Fibroblast of skin of back (primary cell): ENCODE measurements around the gene DHRS7C. TPM values are rescaled to one million over a fixed set of nuclear protein-coding genes. Genes with fewer than 3 reads are reported as not detected.

Experiments used
- DNase-seq: peaks from one replicate; pipeline ENCODE4 v3.0.0-alpha.2; 2013
- polyA plus RNA-seq, 2 experiments: library from polyadenylated mRNA; unstranded; fragments of 120-200 nt; gene quantifications; one replicate each; pipeline ENCODE4 v1.2.1, GENCODE V29; 2013; ENCODE audit not compliant: insufficient read length in 2 of 2

The DHRS7C gene, protein sequence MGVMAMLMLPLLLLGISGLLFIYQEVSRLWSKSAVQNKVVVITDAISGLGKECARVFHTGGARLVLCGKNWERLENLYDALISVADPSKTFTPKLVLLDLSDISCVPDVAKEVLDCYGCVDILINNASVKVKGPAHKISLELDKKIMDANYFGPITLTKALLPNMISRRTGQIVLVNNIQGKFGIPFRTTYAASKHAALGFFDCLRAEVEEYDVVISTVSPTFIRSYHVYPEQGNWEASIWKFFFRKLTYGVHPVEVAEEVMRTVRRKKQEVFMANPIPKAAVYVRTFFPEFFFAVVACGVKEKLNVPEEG
- 0.19 TPM for polyA plus RNA-seq (2013, experiment 1 of 2; ENCODE audit: insufficient read length)
- polyA plus RNA-seq (2013, experiment 2 of 2; ENCODE audit: insufficient read length) = 0.13 TPM

GRCh38 chr17:9790889-9791876 is at the start of gene DHRS7C:
Gene DHRS7C, minus strand, starts transcription at chr17:9791592. Its CDS starts 308 bp downstream, at chr17:9791284.
- DNase-seq = no peak

DNA sequence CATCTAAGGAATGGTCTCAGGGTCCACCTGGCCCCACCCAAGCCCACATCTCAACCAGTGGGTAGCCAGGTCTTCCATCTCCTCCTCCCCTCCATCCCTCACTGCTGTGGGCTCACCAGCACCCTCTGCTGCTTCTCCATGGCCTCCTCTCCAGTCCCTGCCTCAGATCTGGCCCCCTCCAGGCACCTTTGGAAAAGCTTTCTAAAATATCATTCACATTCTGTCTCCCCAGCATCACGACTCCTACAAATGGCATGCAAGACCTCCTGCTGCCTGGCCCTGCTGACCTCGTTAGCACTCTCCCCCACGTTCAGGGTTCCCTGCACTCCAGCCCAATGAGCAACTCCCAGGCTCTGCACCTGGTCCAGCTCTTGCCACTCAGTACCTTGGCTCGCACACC is 48.0 kb upstream of the DHRS7C start:
- DNase-seq = peak; percentile 52

DNA sequence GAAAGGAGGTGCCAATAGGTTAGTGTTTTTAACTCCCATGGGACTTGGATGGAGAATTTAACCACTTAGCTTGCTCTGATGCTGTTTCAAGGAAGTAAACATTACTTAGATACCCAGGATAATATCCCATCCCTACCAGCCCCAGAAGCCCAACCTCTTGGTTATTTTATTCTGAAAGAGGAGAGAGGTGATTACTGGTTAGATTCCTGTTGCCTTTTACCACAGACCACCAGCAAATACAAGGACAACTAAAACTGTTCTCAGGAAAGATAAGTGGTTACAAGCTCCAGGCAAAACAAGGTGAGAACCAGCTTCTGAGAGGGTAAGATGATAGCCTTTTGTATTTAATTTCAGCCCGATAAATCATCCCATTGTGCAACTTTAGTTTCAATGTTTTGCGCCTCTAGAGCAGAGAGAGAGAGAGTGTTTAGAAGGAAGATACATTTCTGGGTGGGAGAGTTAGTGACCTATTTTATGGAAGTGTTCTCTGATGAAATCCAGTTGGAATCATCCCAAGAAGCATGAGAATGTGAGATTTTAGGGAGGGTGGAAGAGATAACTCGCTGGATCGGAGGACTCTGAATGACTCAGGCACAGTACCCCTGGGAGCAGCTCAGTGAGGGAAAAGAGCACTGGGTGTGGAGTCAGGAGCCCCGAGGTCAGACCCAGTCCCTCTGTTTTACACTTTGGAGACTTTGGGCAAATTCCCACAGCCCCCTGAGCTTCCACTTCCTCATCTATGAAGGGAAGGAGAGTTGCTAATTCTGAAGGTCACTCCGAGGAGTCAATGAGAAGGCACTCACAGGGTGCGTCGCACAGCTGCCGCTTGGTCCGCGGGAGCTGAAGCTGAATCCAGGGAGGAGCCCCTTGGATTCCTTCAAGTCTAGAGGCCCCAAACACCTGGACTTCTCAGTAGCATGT is 46.4 kb upstream of the DHRS7C start:
- peak; percentile 89 for DNase-seq

- DNase-seq = no peak
Observed at GRCh38 chr17:9833922-9834321, 42.5 kb upstream of the DHRS7C start.

GRCh38 chr17:9830711-9831110 is 39.3 kb upstream of the DHRS7C start:
- no peak for DNase-seq

DNA sequence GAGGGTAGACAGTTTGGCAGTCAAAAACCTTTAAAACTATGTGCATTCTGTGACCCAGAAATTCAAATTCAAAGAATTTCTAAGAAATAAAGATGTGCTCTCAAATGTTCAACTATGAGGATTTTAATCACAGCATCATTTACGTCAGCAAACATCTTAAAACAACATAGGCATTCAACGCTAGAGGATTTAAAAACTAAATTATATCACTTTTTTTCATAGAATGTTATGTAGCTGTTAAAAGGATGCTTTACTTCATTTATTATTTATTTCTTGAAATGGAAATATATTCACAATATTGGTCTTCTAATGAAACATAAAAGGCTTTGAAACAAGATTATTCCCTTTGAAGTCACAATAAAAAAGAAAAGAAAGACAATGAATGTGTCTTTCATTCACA is 38.0 kb upstream of the DHRS7C start:
- no peak for DNase-seq

DNA sequence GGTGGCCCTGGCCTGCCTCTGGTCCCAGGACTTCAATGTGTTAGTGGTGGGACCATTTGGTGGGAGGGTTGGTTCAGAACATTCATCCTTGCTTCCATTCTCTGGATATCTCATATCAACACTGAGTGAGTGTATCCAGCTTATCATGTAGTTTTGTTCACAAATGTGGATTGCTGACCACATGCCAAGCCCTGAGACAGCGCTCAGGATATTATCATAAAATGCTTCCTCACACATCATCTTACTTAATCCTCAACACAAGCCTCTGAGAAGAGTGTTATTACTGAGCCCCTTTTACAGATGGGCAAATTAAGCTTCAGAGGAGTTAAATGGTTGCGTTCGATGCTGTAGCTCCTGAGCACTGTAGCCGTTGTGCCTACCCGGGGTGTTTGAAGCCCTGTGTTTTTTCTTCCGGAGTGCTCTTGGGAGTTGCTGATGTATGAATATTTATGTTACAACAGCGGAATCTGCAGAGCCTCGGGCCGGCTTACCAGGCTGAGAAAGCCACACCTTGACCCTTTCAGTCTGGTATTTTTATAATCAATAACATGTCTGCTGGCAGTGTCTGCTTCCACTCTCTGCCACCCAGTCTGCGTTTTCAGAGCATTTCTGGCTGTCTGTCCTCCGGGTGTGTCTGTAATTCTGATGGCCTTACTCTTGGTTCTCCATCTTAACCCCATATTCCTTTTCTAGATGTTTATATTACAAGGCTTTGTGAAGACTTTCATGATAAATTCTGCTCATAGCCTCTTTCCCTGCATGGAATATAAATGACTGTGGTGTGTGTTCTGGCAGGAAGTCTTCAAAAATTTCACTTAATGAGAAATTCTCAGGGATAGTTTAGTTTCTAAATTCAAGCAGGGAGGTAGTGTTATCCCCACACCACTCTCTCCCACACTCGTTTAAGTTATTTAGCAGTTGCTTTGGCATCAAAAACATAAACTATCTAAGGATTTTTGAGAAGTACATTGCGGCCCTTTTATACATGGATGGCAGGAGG is 37.2 kb upstream of the DHRS7C start:
- DNase-seq = no peak

- DNase-seq = no peak
Observed at GRCh38 chr17:9825641-9826150, 34.3 kb upstream of the DHRS7C start, which contains the start of gene GLP2R. Gene GLP2R, plus strand, starts transcription at chr17:9825924. Its CDS starts 140 bp downstream, at chr17:9826064.

DNA sequence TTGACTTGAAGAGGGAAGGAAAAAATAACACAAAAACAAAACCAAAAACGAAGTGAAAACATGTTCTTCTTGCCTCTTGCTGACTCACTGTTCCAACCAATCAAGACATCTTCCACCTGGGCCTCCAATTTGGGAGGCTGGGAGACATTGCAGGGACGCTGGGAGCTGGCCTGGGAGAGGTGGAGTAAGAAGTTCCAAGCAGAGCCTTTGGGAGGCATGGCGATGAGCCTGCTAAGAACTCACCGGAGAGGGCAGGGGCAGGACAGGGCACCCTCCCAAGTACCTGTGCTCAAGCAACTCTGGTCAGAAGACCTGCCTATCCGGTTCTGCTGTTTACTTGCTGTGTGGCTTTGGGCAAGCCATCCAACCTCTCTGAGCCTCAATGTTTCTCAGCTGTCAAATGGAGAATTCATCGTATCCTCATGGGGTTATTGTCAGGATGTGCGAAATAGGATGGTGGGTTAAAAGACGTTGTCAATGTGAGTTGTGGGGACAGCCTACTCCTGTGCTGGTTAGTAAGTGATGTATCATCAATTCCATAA is 33.5 kb upstream of the DHRS7C start:
- DNase-seq = no peak

- DNase-seq = no peak
Observed at GRCh38 chr17:9824094-9824493, 32.7 kb upstream of the DHRS7C start.

DNA sequence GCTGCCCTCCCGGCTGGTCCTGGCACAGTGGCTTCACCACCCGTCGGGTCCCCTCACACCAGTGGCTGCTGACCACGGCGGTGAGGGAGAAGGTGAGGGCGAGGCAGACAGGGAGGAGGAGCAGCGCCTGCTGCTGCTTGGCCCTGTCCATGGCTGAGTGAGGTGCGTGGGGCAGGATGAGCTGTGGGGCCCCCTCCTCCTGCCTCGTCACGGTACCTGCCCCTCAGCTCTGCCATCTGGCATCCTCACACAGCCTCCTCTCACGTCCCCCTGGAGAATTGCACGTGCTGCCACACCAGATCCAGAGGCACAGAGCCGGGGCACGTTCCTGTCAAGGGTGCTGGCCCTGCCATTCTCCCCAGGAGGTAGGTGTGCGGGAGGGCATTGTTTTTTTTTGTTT is 30.5 kb upstream of the DHRS7C start, which contains the start of gene GSG1L2:
Gene GSG1L2, minus strand, starts transcription at position 159 of the 400 bp plus-strand sequence. Its CDS starts 8 bp downstream, at position 151.
- DNase-seq = no peak

GRCh38 chr17:9820448-9820847 is 29.1 kb upstream of the DHRS7C start:
- no peak for DNase-seq

DNA sequence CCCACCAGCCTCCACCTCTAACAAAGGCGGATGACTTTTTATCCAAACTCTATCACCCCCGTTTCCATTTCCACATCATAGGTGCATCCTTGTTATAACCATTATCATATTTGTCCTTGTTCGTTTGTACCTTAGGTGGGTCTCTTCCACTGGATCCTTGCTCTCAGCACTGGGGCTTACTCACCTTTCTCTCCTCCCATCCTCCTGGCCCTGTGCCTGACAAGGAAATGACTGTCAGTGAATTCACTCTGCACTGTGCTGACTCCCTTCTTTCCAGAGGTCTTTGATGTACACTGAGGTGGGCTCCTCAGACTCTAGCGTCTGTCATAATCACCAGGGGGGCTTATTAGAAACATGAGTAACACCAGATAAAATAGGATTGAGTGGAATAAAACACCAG is 27.4 kb upstream of the DHRS7C start:
- DNase-seq = no peak

GRCh38 chr17:9817086-9817485 is 25.7 kb upstream of the DHRS7C start:
- DNase-seq = peak; percentile 15

DNA sequence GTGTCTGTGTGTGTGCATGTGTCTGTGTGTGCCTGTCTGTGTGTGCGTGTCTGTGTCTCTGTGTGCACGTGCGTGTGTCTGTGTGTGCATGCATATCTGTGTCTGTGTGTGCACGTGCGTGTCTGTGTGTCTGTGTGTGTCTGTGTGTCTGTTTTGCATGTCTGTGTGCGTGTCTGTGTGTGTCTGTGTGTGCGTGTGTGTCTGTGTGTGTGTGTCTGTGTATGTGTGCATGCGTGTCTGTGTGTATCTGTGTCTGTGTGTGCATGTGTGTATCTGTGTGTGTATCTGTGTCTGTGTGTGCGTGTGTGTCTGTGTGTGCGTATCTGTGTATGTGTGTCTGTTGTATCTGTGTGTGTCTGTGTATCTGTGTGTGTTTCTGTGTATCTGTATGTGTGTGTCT is 25.1 kb upstream of the DHRS7C start:
- DNase-seq = no peak

- DNase-seq = no peak
Observed at GRCh38 chr17:9814337-9814945, 23.0 kb upstream of the DHRS7C start.

GRCh38 chr17:9813166-9813565 is 21.8 kb upstream of the DHRS7C start:
- no peak for DNase-seq

DNA sequence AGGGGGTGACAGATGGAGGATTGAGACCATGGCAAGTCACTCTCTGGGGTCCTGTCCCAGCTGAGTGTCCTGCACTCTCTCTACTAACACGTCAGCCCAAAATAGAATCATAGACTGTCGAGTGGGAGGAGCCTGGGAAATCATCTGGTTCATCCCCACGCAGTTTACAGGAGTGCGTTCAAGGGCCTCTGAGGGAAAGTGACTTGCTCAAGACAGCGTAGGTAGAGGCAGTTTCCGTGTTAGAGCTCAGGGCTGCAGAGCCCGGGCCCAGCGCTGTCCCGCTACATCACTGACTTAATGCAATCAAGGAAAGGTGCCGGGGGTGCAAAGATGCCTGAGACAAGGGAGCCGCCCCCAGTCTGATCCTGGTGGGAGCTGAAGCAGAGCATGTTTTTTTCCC is 20.1 kb upstream of the DHRS7C start:
- DNase-seq = no peak

GRCh38 chr17:9811086-9811485 is 19.7 kb upstream of the DHRS7C start:
- DNase-seq = no peak
